CD8-positive, alpha-beta memory T cell (primary cell): ENCODE results near the gene PLSCR5. TPM values are rescaled to one million over a fixed set of nuclear protein-coding genes. Genes with fewer than 3 reads are reported as not detected.

Experiments
- CTCF ChIA-PET: fragments of 350-600 bp; sonication (Branson Sonifier 250); formaldehyde crosslinking; loops from one replicate; lab custom pipeline; 2021; ENCODE audit warnings: antibody characterized with exemption; lab: Charles Lee
- POLR2A ChIA-PET: fragments of 350-600 bp; sonication (Branson Sonifier 250); formaldehyde crosslinking; loops from one replicate; lab custom pipeline; 2021; ENCODE audit warnings: antibody characterized with exemption; lab: Charles Lee
- DNase-seq, 5 donors: peaks; one replicate each; pipeline versions ENCODE4 v3.0.0 to v3.0.0-alpha.2; 2020 to 2022; ENCODE audit warnings: mixed read lengths in 1 of 5
- H3K27ac ChIP-seq: one replicate; pipeline ENCODE4 v1.7.0; 2013; ENCODE audit warnings: low read depth, mild to moderate bottlenecking, low read length, moderate library complexity
- H3K27me3 ChIP-seq: 2 replicates; pipeline ENCODE4 v1.7.0; 2013; ENCODE audit warnings: low read length, mild to moderate bottlenecking; ENCODE audit not compliant: insufficient read depth, poor library complexity, severe bottlenecking
- H3K36me3 ChIP-seq: 2 replicates; pipeline ENCODE4 v1.7.0; 2013; ENCODE audit warnings: mild to moderate bottlenecking, low read length, moderate library complexity; ENCODE audit not compliant: insufficient read depth
- H3K4me1 ChIP-seq: 2 replicates; pipeline ENCODE4 v1.7.0; 2013; ENCODE audit warnings: mild to moderate bottlenecking, low read length, moderate library complexity; ENCODE audit not compliant: insufficient read depth
- H3K4me3 ChIP-seq: 2 replicates; pipeline ENCODE4 v1.7.0; 2013; ENCODE audit warnings: mild to moderate bottlenecking, low read length
- H3K9me3 ChIP-seq: 2 replicates; pipeline ENCODE4 v1.7.0; 2013; ENCODE audit warnings: mild to moderate bottlenecking, low read length
- H3K27ac Mint-ChIP-seq, 8 donors: one replicate each; pipeline ENCODE4 v1.8.0; 2020 to 2021; ENCODE audit warnings: mixed read lengths in 8 of 8, mild to moderate bottlenecking in 6 of 8, inconsistent platforms in 3 of 8, moderate library complexity in 3 of 8
- H3K27me3 Mint-ChIP-seq, 2 donors: one replicate each; pipeline ENCODE4 v1.8.0; 2020 to 2021; ENCODE audit warnings: mixed read lengths in 2 of 2, mild to moderate bottlenecking in 1 of 2, moderate library complexity in 1 of 2
- H3K36me3 Mint-ChIP-seq, 3 donors: one replicate each; pipeline ENCODE4 v1.8.0; 2020 to 2021; ENCODE audit warnings: mixed read lengths in 3 of 3, inconsistent platforms in 1 of 3, mild to moderate bottlenecking in 1 of 3
- H3K4me1 Mint-ChIP-seq, 3 donors: one replicate each; pipeline ENCODE4 v1.8.0; 2020 to 2021; ENCODE audit warnings: mixed read lengths in 3 of 3, inconsistent platforms in 1 of 3, mild to moderate bottlenecking in 1 of 3
- H3K4me3 Mint-ChIP-seq, 7 donors: one replicate each; pipeline ENCODE4 v1.8.0; 2020 to 2021; ENCODE audit warnings: mixed read lengths in 7 of 7, mild to moderate bottlenecking in 6 of 7, moderate library complexity in 4 of 7, inconsistent platforms in 2 of 7
- H3K9me3 Mint-ChIP-seq, 5 donors: one replicate each; pipeline ENCODE4 v1.8.0; 2020 to 2022; ENCODE audit warnings: mixed read lengths in 5 of 5, mild to moderate bottlenecking in 3 of 5, moderate library complexity in 2 of 5, inconsistent platforms in 1 of 5
- polyA plus RNA-seq: library from polyadenylated mRNA; unstranded; fragments of 300-500 nt; fragmentation: Illumina TruSeq; gene quantifications from one replicate; pipeline ENCODE4 v1.2.3, GENCODE V29; 2021
- total RNA-seq, 2 experiments: library from RNA; stranded (reverse); gene quantifications; one replicate each; pipeline ENCODE4 v1.2.3, GENCODE V29; 2021

Gene PLSCR5
- total and polyA plus RNA-seq, 3 experiments from 2014 or later, result not detected

DNA sequence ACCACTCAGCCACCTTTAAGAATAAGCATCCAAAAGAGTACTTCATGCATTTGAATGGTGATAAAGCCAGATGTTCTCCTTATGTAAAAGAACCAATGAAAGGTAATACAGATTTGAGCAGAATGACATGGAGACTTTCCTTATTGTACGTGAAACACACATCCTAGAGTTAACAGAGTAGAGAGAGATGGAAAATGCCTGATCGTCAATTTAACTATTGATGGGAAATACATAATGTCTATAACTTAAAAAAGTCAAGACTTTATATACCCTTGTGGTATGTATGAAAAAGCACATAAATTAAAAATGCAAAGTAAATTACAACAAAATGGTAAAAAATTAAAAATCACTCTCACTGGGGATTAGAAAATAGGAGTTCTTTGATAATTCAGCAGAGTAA is 31.7 kb upstream of the PLSCR5 start:
- CTCF ChIA-PET, result no interaction called here
- H3K9me3 ChIP-seq, result no peaks in the 10 kb centered on the region

DNA sequence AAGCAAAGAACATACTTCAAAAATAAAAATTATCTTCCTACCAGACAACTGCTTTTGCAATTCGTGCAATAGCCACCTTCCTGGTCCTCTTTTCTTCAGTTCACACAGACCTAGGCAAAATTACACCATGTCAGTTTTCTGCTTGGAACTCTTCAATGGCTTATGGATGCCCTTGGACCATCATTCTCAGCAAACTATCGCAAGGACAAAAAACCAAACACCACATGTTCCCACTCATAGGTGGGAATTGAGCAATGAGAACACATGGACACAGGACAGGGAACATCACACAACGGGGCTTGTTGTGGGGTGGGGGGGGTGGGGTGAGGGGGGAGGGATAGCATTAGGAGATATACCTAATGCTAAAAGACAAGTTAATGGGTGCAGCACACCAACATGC is 29.2 kb upstream of the PLSCR5 start:
- CTCF ChIA-PET, result no interaction called here
- H3K9me3 Mint-ChIP-seq, result no peaks in the 10 kb centered on the region

More for the DNA sequence above, 31.7 kb upstream of the PLSCR5 start:
- no peaks in the 10 kb centered on the region for H3K36me3 ChIP-seq
- no peaks in the 10 kb centered on the region for H3K4me1 Mint-ChIP-seq
- no peak overlapping the region for H3K4me3 ChIP-seq
- no peak overlapping the region for H3K4me3 Mint-ChIP-seq
- no peak for DNase-seq
- H3K9me3 Mint-ChIP-seq, result no peaks in the 10 kb centered on the region
- no peak overlapping the region for H3K27ac ChIP-seq
- POLR2A ChIA-PET, result no interaction called here
- H3K36me3 Mint-ChIP-seq, result no peaks in the 10 kb centered on the region
- peaks cover 0 to 2% of the 10 kb centered on the region in 2 donors for H3K27me3 Mint-ChIP-seq
- H3K27ac Mint-ChIP-seq, result no peak overlapping the region
- no peaks in the 10 kb centered on the region for H3K4me1 ChIP-seq
- H3K27me3 ChIP-seq, result peaks cover 5% of the 10 kb centered on the region

DNA sequence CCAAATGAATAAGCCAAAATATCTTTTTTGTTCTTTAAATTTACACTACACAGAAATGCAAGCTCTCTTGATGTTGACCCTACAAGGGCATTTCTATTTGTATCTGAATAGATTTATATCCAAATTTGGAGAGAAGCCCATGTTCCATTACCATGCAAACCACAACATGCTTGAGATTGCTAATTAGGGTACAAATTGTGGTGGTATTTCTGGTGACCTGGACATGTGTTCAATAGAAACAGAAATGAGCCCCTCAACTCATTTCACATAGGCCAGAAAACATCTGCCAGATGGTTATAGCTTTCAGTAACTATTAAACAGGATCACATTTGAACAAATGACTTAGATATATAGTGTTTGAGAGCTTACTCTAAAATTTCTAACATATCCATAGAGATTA is 23.5 kb upstream of the PLSCR5 start:
- CTCF ChIA-PET, result no interaction called here
- Mint-ChIP-seq H3K4me1 (peaks cover 0 to 9% (median 8%) of the 10 kb centered on the region in 3 donors), H3K9me3 (no peaks in the 10 kb centered on the region), H3K4me3 (no peak overlapping the region), H3K27ac (no peak overlapping the region), H3K36me3 (no peaks in the 10 kb centered on the region), H3K27me3 (peaks cover 0 to 3% of the 10 kb centered on the region in 2 donors)
- Histone ChIP-seq H3K9me3 (no peaks in the 10 kb centered on the region), H3K27ac (no peak overlapping the region), H3K27me3 (peaks cover 5% of the 10 kb centered on the region), H3K36me3 (no peaks in the 10 kb centered on the region), H3K4me3 (no peak overlapping the region), H3K4me1 (no peaks in the 10 kb centered on the region)
- DNase-seq, result no peak
- POLR2A ChIA-PET, result no interaction called here

More for the DNA sequence above, 29.2 kb upstream of the PLSCR5 start:
- no peaks in the 10 kb centered on the region for H3K9me3 ChIP-seq
- POLR2A ChIA-PET, result no interaction called here
- no peaks in the 10 kb centered on the region for H3K36me3 ChIP-seq
- H3K36me3 Mint-ChIP-seq, result no peaks in the 10 kb centered on the region
- no peaks in the 10 kb centered on the region for H3K4me1 Mint-ChIP-seq
- peaks cover 0 to 2% of the 10 kb centered on the region in 2 donors for H3K27me3 Mint-ChIP-seq
- H3K27ac Mint-ChIP-seq, result no peak overlapping the region
- H3K27ac ChIP-seq, result no peak overlapping the region
- no peak overlapping the region for H3K4me3 Mint-ChIP-seq
- no peaks in the 10 kb centered on the region for H3K4me1 ChIP-seq
- no peak for DNase-seq
- no peak overlapping the region for H3K4me3 ChIP-seq
- H3K27me3 ChIP-seq, result peaks cover 5% of the 10 kb centered on the region

DNA sequence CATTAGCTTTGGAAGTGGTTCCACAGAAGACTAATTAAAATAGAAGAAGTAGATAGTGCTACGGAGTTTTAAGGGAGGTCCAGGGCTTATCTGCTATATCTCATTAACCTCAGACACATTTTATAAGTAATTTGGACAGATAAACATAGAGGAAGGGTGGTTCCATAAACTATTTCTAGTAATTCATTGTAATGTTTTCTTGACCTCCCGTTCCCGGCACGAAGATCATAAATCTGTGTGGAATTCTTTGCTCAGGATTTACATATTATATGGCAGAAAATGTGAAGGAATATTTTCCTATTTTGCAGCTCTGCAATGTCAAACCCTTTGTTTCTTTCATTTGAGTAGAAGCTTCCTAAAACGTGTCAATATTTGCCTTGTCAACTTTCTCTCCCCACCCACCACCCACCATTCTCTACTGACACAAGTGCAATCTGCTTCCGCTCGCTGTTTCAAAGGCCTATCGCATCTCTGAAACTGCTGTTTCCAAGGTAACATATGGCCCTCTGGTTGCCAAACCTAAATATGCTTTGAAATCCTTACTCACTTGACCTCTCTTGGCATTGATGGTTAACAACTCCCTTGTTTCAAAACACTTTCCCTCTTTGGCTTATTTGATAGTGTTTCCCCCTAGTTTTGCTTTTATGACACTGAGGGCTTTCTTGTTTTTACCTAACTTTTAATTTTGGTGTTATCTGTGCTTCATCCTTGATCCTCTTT is 21.4 kb upstream of the PLSCR5 start:
- Histone ChIP-seq H3K9me3 (no peaks in the 10 kb centered on the region), H3K36me3 (no peaks in the 10 kb centered on the region), H3K27ac (no peak overlapping the region), H3K4me3 (no peak overlapping the region), H3K27me3 (no peaks in the 10 kb centered on the region), H3K4me1 (no peaks in the 10 kb centered on the region)
- ChIA-PET CTCF (no interaction called here), POLR2A (no interaction called here)
- H3K27me3 Mint-ChIP-seq, result peaks cover 3% of the 10 kb centered on the region in 2 donors
- no peaks in the 10 kb centered on the region for H3K36me3 Mint-ChIP-seq
- peaks cover 0 to 9% (median 8%) of the 10 kb centered on the region in 3 donors for H3K4me1 Mint-ChIP-seq
- no peaks in the 10 kb centered on the region for H3K9me3 Mint-ChIP-seq
- DNase-seq, result no peak
- no peak overlapping the region for H3K4me3 Mint-ChIP-seq
- no peak overlapping the region for H3K27ac Mint-ChIP-seq

DNA sequence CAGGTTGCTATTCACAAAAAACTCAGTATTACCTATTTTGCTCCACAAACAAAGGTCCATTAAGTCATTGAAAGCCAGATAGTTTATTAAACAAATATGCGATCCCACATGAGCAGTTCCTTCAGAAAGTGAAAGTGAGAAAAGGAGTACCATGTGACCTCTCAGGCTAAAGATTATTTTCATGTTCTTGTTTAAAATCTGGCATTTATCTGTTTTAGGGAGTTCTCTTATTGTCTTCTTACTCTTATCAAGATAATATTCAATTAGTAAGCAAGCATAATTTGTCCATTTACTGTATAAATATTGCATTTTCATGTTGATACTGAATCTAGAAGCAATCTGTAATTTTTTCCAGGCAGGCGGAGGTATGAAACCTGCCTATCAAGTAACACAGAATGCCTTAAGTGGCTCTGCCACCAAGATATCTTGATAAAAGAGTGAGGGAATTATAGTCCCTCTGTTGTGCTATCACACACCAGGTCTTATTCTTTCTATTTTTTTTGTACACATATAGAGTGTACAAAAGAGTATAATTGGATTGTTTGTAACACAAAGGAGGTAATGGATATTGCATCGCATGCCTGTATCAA is 20.1 kb upstream of the PLSCR5 start:
- CTCF ChIA-PET, result no interaction called here
- no peaks in the 10 kb centered on the region for H3K27me3 ChIP-seq
- no peak for DNase-seq

DNA sequence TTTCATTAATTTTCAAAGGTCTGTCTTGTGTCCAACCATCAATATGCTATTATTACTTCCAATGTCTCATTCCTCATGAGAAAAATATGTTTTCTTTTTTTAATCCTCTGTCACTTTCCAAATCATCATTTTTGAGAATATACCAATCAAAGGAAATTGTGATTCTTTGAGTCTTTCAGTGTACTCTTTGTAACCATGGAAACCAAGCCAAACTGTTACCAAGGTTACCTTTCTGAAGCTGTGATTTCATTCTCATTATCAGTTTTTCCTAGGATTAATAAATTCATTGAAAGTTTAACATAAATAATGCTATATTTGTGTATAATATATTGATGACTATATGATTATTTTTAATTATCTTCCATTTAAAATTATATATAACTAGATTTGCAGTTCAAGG is 16.6 kb upstream of the PLSCR5 start:
- CTCF ChIA-PET, result interaction anchor here (1.4 kb wide), 1 partner anchor 20 kb away, joined by 3 read pairs; no protein-coding TSS in a partner anchor
- H3K9me3 ChIP-seq, result no peaks in the 10 kb centered on the region

More for the DNA sequence above, 20.1 kb upstream of the PLSCR5 start:
- POLR2A ChIA-PET, result no interaction called here
- H3K4me1 ChIP-seq, result no peaks in the 10 kb centered on the region
- H3K9me3 ChIP-seq, result no peaks in the 10 kb centered on the region
- Mint-ChIP-seq H3K4me3 (no peak overlapping the region), H3K27me3 (peaks cover 3% of the 10 kb centered on the region in 2 donors), H3K27ac (no peak overlapping the region), H3K36me3 (no peaks in the 10 kb centered on the region), H3K4me1 (peaks cover 0 to 9% (median 8%) of the 10 kb centered on the region in 3 donors), H3K9me3 (no peaks in the 10 kb centered on the region)
- no peak overlapping the region for H3K27ac ChIP-seq
- H3K4me3 ChIP-seq, result no peak overlapping the region
- H3K36me3 ChIP-seq, result no peaks in the 10 kb centered on the region

DNA sequence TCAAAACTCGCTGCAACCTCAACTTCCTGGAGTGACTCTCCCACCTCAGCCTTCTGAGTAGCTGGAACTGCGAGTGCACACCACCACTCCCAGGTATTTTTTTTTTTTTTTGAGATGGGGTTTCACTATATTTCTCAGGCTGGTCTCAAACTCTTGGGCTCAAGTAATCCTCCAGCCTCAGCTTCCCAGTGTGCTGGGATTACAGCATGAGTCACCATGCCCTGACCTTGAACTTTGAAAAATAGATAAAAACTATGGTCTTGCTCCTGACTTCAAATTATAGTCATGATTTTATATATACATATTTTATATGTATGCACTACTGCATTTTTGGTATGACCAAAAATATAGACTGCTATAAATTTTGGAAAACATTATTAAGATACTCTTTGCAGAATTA is 6.9 kb upstream of the PLSCR5 start:
- no peaks in the 10 kb centered on the region for H3K36me3 ChIP-seq
- no peak overlapping the region for H3K4me3 ChIP-seq
- CTCF ChIA-PET, result no interaction called here
- H3K27me3 Mint-ChIP-seq, result peaks cover 3 to 31% of the 10 kb centered on the region in 2 donors
- H3K4me1 Mint-ChIP-seq, result no peaks in the 10 kb centered on the region
- H3K36me3 Mint-ChIP-seq, result no peaks in the 10 kb centered on the region
- POLR2A ChIA-PET, result no interaction called here
- DNase-seq, result no peak
- no peak overlapping the region for H3K27ac Mint-ChIP-seq
- H3K27ac ChIP-seq, result no peak overlapping the region
- H3K9me3 Mint-ChIP-seq, result no peaks in the 10 kb centered on the region
- H3K27me3 ChIP-seq, result no peaks in the 10 kb centered on the region
- H3K4me3 Mint-ChIP-seq, result no peak overlapping the region
- no peaks in the 10 kb centered on the region for H3K4me1 ChIP-seq
- no peaks in the 10 kb centered on the region for H3K9me3 ChIP-seq

More for the DNA sequence above, 16.6 kb upstream of the PLSCR5 start:
- no peak for DNase-seq
- peaks cover 0 to 9% (median 8%) of the 10 kb centered on the region in 3 donors for H3K4me1 Mint-ChIP-seq
- Histone ChIP-seq H3K27ac (no peak overlapping the region), H3K4me3 (no peak overlapping the region), H3K27me3 (no peaks in the 10 kb centered on the region), H3K36me3 (no peaks in the 10 kb centered on the region), H3K4me1 (no peaks in the 10 kb centered on the region)
- no peak overlapping the region for H3K4me3 Mint-ChIP-seq
- H3K27me3 Mint-ChIP-seq, result peaks cover 3% of the 10 kb centered on the region in 2 donors
- POLR2A ChIA-PET, result no interaction called here
- no peaks in the 10 kb centered on the region for H3K9me3 Mint-ChIP-seq
- no peak overlapping the region for H3K27ac Mint-ChIP-seq
- H3K36me3 Mint-ChIP-seq, result no peaks in the 10 kb centered on the region

DNA sequence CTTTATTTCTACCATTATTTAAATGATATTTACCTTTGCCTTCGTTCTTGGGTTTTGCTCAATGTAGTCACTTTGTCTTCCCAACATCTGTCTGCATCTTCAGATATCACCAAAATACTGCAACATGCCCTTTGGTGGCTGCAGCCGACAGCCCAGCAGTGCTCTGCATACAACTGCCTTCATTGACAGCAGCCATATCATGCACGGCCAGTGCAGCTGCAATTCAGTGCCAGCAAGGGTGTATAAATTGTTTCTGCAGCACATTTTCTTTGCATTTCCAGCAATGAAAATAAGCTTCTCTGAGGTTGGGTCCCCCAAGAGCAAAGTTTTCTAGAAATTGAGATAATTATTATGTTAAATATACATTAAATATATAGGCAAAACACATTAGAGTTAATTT is 6.0 kb upstream of the PLSCR5 start:
- H3K9me3 ChIP-seq, result no peaks in the 10 kb centered on the region
- H3K9me3 Mint-ChIP-seq, result no peaks in the 10 kb centered on the region
- H3K4me3 Mint-ChIP-seq, result no peak overlapping the region
- POLR2A ChIA-PET, result no interaction called here
- no peaks in the 10 kb centered on the region for H3K4me1 Mint-ChIP-seq
- H3K27me3 ChIP-seq, result no peaks in the 10 kb centered on the region
- H3K27ac ChIP-seq, result no peak overlapping the region
- no peak for DNase-seq
- H3K4me1 ChIP-seq, result no peaks in the 10 kb centered on the region
- no peak overlapping the region for H3K4me3 ChIP-seq
- H3K36me3 ChIP-seq, result no peaks in the 10 kb centered on the region
- peaks cover 7 to 31% of the 10 kb centered on the region in 2 donors for H3K27me3 Mint-ChIP-seq
- H3K27ac Mint-ChIP-seq, result no peak overlapping the region
- CTCF ChIA-PET, result no interaction called here
- no peaks in the 10 kb centered on the region for H3K36me3 Mint-ChIP-seq
